NCI-H460 (cell line): Measurements from ENCODE around the gene PNMT. TPM values are rescaled to one million over a fixed set of nuclear protein-coding genes. Genes with fewer than 3 reads are reported as not detected.

Experiments used
- DNase-seq: peaks from one replicate; pipeline ENCODE4 v3.0.0-alpha.2; 2016; ENCODE audit warnings: low read depth; ENCODE audit errors: extremely low read depth
- total RNA-seq: library from RNA; depleted of rRNA; stranded (reverse); fragments of >200 nt; shearing (Covaris generic); gene quantifications from 2 replicates; pipeline ENCODE4 v1.2.3, GENCODE V29; 2014

The PNMT gene
- total RNA-seq, 1 experiment from 2014 or later = not detected

DNA sequence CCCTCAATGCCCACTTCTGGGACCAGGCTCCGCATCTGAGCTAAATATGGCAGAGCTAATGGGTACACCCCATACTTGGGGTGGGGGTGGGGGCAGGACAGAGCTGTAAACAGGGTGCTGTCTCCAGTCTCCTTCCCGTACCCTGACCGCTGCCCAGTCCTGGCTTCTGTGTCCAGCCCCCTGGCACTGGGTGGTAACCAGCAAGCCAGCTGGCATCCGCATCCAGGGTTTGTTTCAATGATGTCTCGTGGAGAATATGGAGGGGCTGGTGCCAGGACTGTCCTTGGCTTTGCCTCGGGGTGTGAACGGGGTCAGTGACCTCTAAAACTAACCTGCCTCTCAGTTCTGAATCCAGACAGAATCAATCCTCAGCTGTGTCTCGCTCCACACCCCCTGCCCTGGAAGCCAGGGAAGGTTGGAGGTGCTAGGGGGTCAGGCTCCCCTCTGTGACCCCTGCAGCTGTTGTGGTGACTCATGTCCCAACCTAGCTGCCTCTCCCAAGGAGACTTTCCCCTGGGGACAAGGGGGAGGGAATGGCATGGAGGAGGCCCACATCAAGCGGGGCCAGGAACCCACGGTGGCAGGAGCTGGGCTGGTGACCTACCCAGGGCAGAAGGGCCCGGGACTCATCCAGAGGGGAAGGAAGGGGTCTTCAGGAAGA lies 1.5 kb upstream of the PNMT start:
- DNase-seq = no peak

- DNase-seq = no peak
Observed at GRCh38 chr17:39667262-39667944, 850 bp upstream of the PNMT start.

GRCh38 chr17:39669897-39670735 lies 1.9 kb downstream of the PNMT start:
- no peak for DNase-seq

GRCh38 chr17:39670746-39671145 lies 2.5 kb downstream of the PNMT start:
- no peak for DNase-seq

- peak; percentile 23 for DNase-seq
Observed at GRCh38 chr17:39671651-39672521, 3.6 kb downstream of the PNMT start.

- no peak for DNase-seq
Observed at GRCh38 chr17:39672522-39673334, 4.5 kb downstream of the PNMT start.

DNA sequence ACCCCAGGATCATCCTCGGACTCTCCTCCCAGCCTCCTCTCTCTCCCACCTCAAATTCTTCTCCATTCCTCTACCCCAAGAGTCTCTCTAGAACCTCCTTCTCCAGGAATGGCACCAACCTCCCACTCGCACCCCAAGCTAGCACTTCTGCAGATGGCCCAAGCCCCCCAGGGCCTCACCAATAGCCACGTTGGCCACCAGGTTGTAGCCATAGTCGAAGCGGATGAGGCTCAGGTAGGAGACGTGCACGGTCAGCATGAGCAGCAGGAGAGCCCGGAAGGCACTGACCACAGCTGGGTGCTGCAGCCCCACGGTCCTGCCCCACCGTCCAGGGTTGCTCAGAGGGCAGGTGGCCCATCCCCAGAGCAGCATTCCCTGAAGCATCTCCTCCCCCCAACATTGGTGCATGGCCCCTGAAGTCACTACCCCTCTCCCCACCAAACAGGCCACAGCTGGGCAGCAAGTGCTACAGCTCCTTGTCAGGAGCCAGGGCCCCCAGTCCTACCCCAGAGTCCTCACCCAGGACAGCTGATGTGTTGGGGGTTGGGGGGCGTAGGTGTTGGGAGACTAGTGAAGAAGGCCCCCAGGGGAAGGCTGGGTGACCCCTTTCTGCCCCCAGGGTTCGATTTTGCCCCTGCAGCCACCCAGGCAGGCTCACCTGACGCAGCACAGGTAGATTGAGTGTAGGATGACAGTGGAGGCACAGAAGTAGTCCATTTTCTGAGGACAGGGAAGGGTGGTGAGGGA lies 5.3 kb downstream of the PNMT start:
- DNase-seq = no peak

GRCh38 chr17:39674179-39674578 lies 5.9 kb downstream of the PNMT start:
- DNase-seq = no peak

GRCh38 chr17:39674702-39675389 lies 6.6 kb downstream of the PNMT start:
- no peak for DNase-seq

GRCh38 chr17:39675390-39676082 lies 7.3 kb downstream of the PNMT start:
- no peak for DNase-seq

- no peak for DNase-seq
Observed at GRCh38 chr17:39676198-39676819, 8.1 kb downstream of the PNMT start.

GRCh38 chr17:39677072-39677471 lies 8.8 kb downstream of the PNMT start:
- no peak for DNase-seq

GRCh38 chr17:39677542-39678339 lies 9.5 kb downstream of the PNMT start:
- DNase-seq = no peak

- no peak for DNase-seq
Observed at GRCh38 chr17:39678340-39679116, 10.3 kb downstream of the PNMT start.

DNA sequence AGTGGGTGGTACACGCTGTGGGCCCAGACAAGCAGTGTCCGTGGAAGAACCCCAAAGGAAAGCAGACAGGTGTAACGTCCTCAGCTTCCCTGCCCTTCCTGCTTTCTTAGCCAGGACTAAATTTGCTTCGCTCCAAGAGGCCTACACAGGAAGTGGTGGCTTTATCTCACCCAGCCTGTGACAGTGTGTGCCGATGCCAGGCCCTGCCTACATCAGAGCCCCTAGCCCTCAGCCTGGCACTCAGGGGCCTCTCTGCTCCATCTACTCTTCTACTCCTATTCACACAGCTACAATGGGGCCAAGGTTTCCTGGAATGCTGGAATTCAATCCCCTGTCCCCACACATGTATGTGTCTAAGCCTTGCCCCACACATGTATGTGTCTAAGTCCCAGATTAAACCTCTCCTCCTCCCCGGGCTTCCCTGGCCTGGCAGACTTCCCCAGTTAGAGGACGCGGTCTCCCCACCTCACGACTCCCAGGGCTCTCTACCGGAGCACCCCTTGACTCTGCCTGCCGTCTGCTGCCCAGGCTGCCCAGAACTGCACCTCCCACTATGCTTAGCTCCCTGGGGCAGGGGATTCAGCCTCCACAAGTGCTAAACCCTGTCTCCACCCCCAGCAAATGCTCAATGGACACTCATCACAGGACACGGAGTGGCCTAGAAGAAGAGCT lies 11.4 kb downstream of the PNMT start:
- no peak for DNase-seq
